ENCODE results near the gene UNKL. TPM values are rescaled to one million over a fixed set of nuclear protein-coding genes. Genes with fewer than 3 reads are reported as not detected.

UNKL gene
- total RNA-seq, 1 donor from 2014 or later, result 13.4 TPM

GRCh38 chr16:1362807-1363206, 51.7 kb downstream of the UNKL start:
- Histone ChIP-seq H3K36me3 (peaks cover 83% of the 10 kb centered on the region), H3K9me3 (replicated peaks) (no peaks in the 10 kb centered on the region), H3K27ac (replicated peaks) (no peak overlapping the region), H3K4me3 (no peak overlapping the region), H3K27me3 (ENCODE audit: low read depth) (no peaks in the 10 kb centered on the region), H3K4me1 (no peaks in the 10 kb centered on the region)
- intact Hi-C loops (cut with micrococcal nuclease), result no loop called here
- DNase-seq, result no peak
- TF ChIP-seq, protein P1, sequence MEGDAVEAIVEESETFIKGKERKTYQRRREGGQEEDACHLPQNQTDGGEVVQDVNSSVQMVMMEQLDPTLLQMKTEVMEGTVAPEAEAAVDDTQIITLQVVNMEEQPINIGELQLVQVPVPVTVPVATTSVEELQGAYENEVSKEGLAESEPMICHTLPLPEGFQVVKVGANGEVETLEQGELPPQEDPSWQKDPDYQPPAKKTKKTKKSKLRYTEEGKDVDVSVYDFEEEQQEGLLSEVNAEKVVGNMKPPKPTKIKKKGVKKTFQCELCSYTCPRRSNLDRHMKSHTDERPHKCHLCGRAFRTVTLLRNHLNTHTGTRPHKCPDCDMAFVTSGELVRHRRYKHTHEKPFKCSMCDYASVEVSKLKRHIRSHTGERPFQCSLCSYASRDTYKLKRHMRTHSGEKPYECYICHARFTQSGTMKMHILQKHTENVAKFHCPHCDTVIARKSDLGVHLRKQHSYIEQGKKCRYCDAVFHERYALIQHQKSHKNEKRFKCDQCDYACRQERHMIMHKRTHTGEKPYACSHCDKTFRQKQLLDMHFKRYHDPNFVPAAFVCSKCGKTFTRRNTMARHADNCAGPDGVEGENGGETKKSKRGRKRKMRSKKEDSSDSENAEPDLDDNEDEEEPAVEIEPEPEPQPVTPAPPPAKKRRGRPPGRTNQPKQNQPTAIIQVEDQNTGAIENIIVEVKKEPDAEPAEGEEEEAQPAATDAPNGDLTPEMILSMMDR (IDR thresholded peaks at IDR 0.05; ENCODE audit: borderline replicate concordance), result no peak

DNA sequence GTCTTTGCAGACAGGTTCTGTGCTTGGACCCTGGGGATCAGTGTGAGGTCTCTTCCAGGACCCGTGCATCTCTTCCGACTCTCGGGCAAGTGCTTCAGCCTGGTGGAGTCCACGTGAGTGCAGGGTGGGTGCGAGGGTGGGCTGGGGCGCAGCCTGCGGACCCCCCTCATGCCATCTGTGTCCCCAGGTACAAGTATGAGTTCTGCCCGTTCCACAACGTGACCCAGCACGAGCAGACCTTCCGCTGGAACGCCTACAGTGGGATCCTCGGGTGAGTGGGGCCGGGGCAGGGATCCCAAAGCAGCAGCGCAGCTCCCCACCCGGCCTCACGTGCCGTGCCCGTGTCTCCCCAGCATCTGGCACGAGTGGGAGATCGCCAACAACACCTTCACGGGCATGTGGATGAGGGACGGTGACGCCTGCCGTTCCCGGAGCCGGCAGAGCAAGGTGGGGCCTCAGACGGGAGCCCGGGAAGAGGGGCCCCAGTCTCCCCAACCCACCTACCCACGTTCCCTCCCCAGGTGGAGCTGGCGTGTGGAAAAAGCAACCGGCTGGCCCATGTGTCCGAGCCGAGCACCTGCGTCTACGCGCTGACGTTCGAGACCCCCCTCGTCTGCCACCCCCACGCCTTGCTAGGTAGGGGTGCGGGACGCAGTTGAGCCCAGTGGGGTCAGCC, 52.7 kb downstream of the UNKL start:
- Histone ChIP-seq H3K4me3 (no peak overlapping the region), H3K27me3 (ENCODE audit: low read depth) (no peaks in the 10 kb centered on the region), H3K27ac (replicated peaks) (no peak overlapping the region), H3K9me3 (replicated peaks) (no peaks in the 10 kb centered on the region), H3K4me1 (no peaks in the 10 kb centered on the region), H3K36me3 (peaks cover 76% of the 10 kb centered on the region)
- intact Hi-C loops (cut with micrococcal nuclease), result no loop called here
- TF ChIP-seq, protein P1 (IDR thresholded peaks at IDR 0.05; ENCODE audit: borderline replicate concordance), result no peak
- no peak for DNase-seq

DNA sequence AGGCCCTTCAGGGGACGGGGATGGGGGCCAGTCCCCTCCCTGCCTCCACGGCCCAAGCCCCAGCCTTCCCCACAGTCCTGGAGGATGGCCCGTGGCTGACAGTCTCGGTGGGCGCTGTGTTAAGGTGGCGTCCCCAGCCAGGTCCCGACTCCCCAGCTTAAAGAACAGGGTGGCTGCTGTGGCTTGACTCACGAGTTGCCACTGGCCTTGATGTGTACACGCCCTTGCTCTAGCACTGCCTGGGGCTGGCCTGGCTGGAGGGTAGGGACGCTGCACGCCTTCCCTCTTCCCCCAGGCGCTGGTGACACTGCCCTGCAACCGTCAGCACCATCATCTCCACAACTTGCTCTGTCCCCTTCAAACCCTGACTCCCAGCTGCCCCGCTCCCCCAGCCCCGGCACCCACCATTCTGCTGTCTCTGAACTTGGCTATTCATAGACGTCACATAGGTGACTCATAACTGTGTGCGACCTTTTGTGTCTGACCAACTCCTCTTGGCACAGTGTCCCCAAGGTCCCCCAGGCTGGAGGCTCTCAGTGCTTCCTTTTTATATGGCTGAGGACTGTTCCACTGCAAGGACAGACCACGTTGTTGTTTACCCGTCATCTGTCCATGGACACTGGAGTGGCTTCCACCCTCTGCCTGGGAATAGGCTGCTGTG, 56.5 kb downstream of the UNKL start:
- TF ChIP-seq, protein P1 (IDR thresholded peaks at IDR 0.05; ENCODE audit: borderline replicate concordance), result no peak
- H3K27me3 ChIP-seq (ENCODE audit: low read depth), result no peaks in the 10 kb centered on the region
- peaks cover 18% of the 10 kb centered on the region for H3K4me1 ChIP-seq
- intact Hi-C loops (cut with micrococcal nuclease), result no loop called here
- peaks cover 43% of the 10 kb centered on the region for H3K36me3 ChIP-seq
- H3K9me3 ChIP-seq (replicated peaks), result no peaks in the 10 kb centered on the region
- no peak overlapping the region for H3K27ac ChIP-seq (replicated peaks)
- DNase-seq, result no peak
- H3K4me3 ChIP-seq, result no peak overlapping the region

- H3K36me3 ChIP-seq, result peaks cover 26% of the 10 kb centered on the region
- peaks cover 34% of the 10 kb centered on the region for H3K4me1 ChIP-seq
- H3K27ac ChIP-seq (replicated peaks), result no peak overlapping the region
- DNase-seq, result no peak
- H3K27me3 ChIP-seq (ENCODE audit: low read depth), result no peaks in the 10 kb centered on the region
- TF ChIP-seq, protein P1 (IDR thresholded peaks at IDR 0.05; ENCODE audit: borderline replicate concordance), result no peak
- no peaks in the 10 kb centered on the region for H3K9me3 ChIP-seq (replicated peaks)
- intact Hi-C loops (cut with micrococcal nuclease), result no loop called here
- no peak overlapping the region for H3K4me3 ChIP-seq
Measured at GRCh38 chr16:1356061-1356900, 58.2 kb downstream of the UNKL start.

GRCh38 chr16:1355591-1355990, 58.9 kb downstream of the UNKL start:
- TF ChIP-seq, protein P1 (IDR thresholded peaks at IDR 0.05; ENCODE audit: borderline replicate concordance), result no peak
- H3K27me3 ChIP-seq (ENCODE audit: low read depth), result no peaks in the 10 kb centered on the region
- H3K4me3 ChIP-seq, result no peak overlapping the region
- peaks cover 20% of the 10 kb centered on the region for H3K36me3 ChIP-seq
- no peak for DNase-seq
- intact Hi-C loops (cut with micrococcal nuclease), result no loop called here
- H3K4me1 ChIP-seq, result peaks cover 41% of the 10 kb centered on the region
- H3K27ac ChIP-seq (replicated peaks), result no peak overlapping the region
- no peaks in the 10 kb centered on the region for H3K9me3 ChIP-seq (replicated peaks)

Data from left ventricle myocardium inferior (tissue), 1 donor.